SH-SY5Y (cell line): ENCODE data around the gene COLEC11.

Experiments
- GATA2 ChIP-seq: IDR thresholded peaks from 2 replicates; pipeline ENCODE4 v1.6.1; 2011; ENCODE audit warnings: mild to moderate bottlenecking, low read depth, low read length
- GATA3 ChIP-seq: IDR thresholded peaks from 2 replicates; pipeline ENCODE4 v1.6.1; 2011; ENCODE audit warnings: low read depth, mild to moderate bottlenecking, low read length, moderate library complexity

The COLEC11 gene

DNA sequence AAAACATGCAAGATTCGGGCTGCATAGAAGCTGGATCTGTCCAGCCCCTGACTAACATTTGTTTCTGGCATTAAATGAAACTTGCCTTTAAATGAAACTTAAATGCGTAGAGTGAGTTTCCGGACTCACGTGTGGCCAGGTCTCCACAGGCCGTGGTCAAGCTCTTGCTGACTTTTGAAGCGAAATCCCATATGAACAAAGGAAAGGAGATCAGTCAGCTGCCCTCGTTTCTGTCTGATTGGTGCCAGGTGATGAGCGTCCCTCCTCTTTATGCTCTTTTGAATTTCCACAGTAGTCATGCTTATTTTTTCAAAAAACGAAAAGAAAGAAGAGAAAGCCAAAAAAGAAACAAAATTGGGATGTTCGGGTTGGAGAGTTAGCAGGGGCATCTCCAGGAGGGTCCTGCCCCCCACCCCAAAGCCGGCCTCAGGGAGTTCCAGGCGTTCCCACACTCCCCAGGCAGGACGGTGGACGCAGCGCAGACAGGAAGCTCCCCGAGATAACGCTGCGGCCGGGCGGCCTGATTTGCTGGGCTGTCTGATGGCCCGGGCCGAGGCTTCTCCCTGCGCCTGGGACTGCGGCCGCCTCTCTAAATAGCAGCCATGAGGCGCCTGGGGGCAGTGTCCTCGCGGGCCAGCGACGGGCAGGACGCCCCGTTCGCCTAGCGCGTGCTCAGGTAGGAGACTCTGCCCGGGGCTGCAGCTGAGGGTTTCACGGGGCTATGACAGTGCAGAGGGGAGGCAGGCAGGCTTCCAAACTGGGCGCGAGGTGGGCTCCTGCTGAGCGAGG is at the start of gene COLEC11:
TSS of gene COLEC11 (plus strand) at position 620 of the 789 bp plus-strand sequence. CDS start 9,229 bp downstream, outside the sequence.
- TF ChIP-seq GATA2: peak; percentile 72
- no peak for TF ChIP-seq GATA3

DNA sequence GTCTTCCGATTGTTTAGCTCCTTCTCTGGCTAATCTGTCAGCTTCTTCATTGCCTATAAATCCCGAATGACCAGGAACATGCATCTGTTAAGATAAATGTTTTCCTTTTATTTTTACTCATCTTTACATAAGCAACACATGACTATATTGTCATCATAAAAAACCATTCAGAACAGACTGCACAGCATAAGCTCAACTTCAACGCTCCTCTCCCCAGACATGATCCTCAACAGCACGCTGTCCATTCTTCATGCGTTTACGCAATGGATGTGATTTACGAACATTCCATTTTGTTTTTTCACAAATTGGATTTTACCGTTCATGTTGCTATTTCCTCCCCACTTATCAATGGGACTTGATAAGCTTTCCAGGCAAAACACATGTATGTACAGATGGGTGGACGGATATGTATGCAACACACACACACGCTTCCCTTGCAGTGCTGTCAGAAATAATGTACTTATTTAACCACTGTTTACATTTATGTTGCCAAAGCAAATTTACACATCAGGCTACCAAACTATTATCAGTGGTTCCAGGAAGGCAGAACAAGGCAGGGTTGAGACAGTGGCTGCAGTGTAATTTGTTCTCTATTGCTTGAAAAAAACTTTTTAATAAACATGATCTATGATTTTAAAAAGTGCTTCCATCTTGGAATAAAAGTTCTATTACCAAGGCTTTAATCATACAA is 49.0 kb upstream of the COLEC11 start:
- TF ChIP-seq GATA2: no peak
- TF ChIP-seq GATA3: no peak

DNA sequence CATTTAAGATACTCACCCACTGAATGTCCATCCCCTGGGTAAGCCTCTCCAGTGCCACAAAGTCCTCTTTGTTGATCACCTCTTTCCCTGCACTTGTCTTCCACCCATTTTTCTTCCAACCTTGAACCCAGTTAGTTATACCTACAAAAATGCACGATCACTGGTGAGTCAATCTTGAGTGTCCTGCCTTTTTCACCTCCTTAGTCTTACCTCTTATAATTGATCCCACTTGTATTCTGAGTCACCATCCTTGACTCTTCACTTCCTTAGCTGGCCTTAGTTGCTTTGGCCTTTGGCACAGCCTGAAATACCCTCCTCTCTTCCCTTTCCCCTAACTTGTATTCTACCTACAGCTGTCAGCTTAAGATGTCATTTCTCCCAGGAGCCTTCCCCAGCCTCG is 47.0 kb upstream of the COLEC11 start:
- no peak for TF ChIP-seq GATA2
- TF ChIP-seq GATA3: no peak

DNA sequence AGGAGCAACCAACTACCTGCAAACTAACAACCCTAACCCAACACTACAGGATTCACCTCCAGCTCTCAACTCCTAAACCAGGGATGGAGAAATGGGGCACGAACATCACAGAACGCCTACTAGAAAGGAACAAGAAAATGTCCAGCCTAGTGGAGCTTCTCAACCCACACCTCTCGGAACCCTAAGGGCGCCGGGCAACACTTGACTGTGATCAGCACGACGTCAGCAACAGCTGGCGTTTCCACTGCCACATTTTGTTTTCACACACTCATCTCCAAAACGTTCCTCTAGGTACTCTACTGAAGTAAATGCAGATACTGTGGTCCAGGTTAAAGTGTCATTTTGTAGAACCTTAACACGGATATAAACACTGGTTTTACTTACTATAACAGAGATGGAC is 41.0 kb upstream of the COLEC11 start:
- TF ChIP-seq GATA3 (no peak), GATA2 (no peak)

DNA sequence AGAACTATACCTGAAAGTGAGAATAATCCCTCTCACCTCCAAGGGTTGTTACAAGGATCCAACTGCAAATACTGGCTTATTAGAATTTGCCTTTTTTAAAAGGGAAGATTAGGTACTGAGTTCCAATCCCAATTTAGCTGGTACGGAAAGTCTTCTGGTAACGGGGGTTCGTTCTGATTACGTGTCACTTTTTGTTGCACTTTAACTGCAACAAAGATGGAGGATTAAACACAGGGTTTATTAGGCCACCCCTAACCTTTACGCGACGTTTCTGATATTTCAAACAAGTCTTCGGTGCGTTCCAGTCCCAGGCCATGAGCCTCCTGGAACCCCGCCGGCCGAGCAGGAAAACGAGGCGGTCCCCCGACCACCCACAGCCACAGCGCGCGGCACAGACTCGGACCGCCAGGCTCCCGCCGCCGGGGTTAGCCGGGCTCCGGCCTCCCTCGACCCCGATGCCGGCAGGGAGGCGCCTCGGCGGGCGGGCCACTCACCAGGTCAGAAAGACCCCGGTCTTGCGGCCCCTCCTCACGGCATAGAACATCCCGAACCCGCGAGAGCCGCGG is 37.2 kb upstream of the COLEC11 start:
- TF ChIP-seq GATA2 (no peak), GATA3 (no peak)

DNA sequence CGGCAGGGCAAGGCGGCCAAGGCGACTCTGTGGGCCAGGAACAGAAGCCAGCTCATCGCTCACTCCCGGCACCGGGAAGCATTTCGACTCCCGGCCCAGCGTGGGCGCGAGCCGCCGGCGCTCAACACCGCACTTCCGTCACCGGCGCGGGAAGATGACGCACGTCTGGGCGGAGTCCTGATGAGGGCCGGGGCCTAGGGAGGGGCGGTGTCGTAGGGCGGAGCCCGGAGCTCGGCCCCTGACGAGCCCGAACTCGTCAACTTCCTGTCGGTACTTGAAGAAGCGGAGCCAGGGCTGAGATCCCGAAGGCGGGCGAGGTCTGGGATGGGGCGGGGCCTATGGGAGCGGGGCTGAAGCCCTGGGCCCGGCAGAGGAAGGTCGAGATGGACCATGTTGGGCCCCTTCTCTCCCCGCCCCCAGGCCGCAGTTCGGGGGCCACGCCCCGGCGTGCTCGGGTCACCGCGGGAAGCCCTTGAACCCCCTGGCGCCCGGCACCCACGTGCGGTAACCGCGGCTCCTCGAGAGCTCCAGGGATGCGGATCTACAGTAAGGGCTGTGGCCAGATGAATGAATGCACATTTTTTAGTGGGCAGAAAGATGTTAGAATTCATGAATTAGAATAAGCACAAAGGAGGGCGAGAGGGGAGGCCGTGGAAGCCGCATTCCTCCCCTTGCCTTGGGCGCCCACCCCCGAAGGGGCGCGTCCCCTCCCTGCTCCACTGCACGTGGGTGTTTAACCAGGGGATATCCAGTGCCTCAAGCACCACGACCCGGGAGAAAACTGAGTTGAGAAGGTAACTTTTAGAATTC is 36.5 kb upstream of the COLEC11 start, which contains the start of gene RNASEH1:
TSS of gene RNASEH1 (minus strand) at position 129 of the 810 bp plus-strand sequence. CDS start at position 56, 73 bp downstream.
- TF ChIP-seq GATA2 (no peak), GATA3 (no peak)

DNA sequence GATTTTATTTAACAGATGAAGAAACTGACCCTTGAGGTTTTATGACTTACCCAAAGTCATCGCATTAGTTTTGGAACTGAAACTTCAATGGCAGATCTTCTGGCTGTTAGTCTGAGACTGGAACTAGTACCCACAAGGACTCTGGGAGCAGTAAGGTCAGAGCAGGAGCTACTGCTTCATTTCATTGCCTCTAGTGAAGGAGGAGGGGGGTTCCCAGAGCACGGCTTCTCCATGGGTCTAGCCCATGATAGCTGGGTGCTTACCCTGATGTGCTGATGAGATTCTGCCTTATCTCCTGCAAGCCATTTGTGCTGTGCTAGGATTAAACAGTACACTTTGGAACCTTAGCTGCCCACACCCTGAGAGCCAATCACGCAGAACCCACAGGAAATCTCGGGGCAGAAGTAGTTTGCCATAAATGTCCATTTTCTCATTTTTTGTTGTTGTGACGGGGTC is 31.4 kb upstream of the COLEC11 start:
- TF ChIP-seq GATA3: no peak

DNA sequence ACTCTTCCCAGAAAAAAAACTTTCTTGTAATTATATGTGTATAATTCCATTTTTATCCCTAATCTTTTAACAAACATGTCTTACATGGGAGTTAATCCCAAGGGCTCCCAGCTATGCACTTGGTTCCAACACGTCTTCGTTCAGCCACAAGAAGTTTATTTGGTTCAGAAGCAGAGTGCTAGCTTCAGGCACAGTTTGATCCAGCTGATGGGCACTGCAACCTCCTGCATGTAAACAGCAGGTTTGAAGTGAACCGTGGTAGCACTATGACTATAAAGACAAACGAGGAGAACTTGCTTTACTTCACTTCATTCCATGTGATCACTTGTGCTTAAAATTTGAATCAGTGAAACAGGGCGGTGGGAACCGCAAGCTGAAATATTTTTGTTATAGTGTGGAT is 29.8 kb upstream of the COLEC11 start:
- no peak for TF ChIP-seq GATA2
- no peak for TF ChIP-seq GATA3

DNA sequence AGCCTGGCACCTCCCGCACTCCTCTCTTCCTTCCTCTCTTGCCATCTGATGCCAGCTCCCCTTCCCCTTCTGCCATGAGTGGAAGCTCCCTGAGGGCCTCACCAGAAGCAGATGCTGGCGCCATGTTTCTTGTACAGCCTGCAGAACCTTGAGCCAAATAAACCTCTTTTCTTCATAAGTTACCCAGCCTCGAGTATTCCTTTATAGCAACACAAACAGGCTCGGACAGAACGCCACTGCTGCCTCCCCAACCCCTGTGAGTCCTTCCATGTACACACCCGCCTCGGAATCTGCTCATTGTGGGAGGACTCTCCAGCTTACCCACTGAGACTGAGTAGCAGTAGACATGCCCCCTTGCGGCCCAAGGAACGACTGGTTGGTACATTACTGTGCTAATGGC is 28.1 kb upstream of the COLEC11 start:
- TF ChIP-seq GATA3 (no peak), GATA2 (no peak)

DNA sequence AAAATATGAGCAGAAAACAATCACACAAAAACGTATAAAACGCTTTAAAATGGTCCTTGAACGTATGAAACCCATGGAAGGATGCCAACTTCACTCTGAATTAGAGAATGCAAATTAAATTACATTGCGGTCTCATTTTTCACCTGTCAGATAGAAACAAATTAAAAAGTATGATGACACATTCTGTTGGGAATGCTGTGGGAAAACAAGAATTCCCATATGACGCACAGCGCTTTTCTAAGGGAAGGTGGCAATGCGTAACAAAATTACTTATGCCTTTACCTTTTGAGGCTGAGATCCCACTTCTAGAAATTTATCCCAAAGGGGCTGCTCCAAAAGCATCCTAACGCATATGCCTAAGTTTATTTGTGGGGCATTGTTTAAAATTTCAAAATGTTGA is 23.6 kb upstream of the COLEC11 start:
- TF ChIP-seq GATA2 (no peak), GATA3 (no peak)

DNA sequence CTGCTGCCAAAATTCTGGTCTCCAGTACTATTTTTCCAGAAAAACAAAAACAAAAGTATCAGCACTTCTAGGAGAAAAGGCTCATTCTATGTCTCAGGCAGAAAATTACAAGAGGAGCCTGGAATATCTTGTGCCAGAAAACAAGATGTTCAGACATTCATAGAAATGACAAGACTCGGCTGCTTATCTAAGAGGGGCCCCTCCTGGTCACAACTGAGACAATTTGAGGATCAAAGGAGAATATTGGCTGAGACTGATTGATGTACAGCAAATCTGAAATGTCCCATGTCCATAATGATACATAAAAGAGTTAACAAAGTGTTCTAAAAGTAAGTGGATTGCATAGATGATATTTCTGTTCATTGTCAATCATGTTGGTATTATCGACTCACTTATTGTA is 22.3 kb upstream of the COLEC11 start:
- no peak for TF ChIP-seq GATA3
- TF ChIP-seq GATA2: no peak

DNA sequence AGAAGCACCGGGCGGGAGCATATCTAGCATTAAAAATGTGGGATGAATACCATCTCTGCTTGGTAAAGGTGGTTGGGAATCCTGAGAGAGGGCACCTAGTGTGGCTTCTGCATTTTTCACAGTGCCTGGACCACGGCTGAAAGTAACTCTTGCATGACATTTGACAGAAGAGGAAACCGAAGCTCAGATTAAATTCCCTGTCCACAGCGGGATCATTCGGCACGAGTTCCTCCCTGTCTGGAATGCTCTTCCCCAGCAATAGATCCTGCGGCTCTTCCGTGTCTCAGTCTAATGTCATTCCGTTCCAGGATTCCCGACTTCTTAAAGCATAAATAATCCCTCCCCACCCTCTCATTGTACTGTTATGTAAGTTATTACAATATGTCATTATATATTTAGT is 20.8 kb upstream of the COLEC11 start:
- TF ChIP-seq GATA2: no peak
- TF ChIP-seq GATA3: no peak

DNA sequence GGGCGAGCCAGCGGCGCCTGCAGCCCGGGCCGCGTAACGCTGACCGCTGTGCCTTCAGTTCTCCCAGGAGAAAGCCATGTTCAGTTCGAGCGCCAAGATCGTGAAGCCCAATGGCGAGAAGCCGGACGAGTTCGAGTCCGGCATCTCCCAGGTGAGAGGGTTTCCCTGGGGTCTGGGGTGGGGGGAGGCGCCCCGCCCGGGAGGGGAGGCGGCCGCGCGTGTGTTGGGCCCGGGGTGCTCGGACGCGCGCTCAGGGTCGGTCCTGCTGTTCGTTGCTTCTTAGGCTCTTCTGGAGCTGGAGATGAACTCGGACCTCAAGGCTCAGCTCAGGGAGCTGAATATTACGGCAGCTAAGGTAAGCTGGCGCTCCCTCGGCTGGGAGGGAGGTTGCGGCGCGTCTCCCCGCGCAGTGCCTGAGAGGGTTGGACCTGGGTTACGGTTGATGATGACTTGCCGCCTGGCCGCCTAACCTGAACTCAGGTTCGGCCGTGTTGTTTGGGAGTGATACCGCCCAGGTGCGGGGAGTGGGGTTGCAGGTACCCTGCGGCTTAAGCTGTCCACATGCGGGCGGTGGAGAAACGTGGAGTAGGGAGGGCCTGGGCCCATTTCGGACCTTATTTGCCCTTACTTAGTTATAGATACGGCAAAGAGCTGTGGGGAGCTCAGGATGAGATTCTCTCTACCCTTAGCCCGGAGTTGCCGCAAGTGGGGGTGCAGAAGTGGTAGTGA is 19.2 kb upstream of the COLEC11 start:
- TF ChIP-seq GATA2 (no peak), GATA3 (no peak)
